GM18519 (cell line): ENCODE results near the gene ASB8.
"Not testable (repeated sequence)": the region's sequence is repeated elsewhere in the genome, so short reads cannot be mapped to it uniquely, and the experiment has no call there.

Experiments
- ATAC-seq: cut with Tn5 transposase; IDR thresholded peaks from one replicate; pipeline ENCODE4 v1.9.1; 2021; ENCODE audit warnings: mild to moderate bottlenecking, moderate library complexity; ENCODE audit not compliant: unreplicated experiment, low FRiP score

ASB8 gene

DNA sequence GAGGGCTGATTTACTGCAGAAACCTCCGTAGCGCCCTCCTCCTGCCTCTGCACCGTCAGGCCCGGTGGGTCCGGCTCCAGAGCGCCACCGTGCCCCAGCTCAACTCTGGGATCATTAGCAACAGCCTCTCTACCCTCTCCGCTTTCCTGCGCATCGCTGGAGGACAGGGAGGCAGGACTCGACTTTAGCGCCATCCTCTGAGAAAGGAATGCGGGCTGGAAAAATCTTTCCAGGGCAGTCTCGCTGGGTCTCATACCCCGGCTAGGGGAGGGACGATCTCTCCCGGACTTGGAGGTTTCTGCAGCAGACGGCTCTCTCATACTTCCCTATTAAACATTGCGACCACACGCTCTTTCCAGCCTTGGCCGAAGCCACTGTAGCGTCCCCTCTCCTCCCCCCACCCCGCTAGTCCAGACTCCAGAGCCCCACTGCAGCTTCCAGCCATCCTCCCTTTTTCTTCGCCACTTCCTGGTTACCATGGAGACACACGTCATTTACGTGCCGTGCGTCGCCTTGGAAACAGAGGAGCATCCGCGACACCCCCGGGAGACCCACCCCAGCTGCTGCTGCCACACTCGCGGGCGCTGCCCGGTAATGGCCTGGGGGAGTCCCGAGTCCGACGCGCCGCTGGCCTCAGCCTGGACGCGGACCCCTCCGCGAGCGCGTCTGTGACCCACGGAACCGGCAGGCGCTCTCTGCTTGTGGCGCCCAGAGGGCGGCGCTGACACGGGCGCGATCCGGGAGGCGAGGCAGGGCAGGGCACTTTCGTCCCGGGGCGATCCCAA, 26.0 kb upstream of the ASB8 start, which contains the start of gene CCDC184:
CCDC184 (plus strand) TSS at position 554 of the 785 bp plus-strand sequence. CDS start 479 bp downstream, outside the sequence.
- peak; percentile 33 for ATAC-seq

DNA sequence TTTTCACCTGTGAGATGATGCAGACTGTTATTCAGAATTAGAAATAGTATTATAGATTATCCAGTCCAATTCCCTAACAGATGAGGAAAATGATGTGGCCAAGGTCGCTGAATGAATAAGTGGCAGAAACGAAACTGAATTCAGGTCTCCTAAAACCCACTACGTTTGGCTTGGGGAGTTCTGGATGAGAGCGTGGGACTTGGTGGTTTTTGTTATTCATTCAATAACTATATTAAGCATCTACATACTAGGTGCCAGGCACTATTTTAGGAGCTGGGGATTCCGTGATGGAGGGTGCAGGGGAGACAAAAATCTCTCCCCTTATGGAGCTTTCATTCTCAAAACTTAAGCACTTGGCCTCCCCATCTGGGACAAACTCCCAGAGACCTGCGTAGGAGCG, 25.3 kb upstream of the ASB8 start:
- ATAC-seq: no peak

DNA sequence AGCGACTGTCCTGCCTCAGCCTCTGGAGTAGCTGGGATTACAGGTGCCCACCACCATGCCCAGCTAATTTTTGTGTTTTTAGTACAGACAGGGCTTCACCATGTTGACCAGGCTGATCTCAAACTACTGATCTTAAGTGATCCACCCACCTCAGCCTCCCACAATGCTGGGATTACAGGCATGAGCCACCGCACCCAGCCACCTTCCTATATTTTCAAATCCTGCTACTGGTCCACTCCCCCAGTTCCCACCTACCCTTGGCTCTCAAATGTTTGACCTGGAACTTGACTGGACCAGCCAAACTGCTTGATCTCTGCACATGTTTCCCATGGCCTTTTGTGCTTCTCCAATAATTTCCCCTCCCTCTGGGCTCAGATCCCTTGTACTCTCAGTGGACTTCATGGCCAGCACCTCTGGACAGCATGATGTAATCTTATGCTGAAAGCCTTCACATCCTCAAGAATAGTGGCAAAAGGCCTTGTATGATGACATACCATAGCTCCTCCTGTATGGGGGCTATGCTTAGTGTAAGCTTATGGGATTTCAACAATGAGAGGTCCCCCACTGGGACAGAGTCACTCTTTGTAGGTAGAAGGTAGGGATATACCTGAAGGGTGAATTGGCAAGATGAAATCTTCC, 23.7 kb upstream of the ASB8 start:
- no peak for ATAC-seq

DNA sequence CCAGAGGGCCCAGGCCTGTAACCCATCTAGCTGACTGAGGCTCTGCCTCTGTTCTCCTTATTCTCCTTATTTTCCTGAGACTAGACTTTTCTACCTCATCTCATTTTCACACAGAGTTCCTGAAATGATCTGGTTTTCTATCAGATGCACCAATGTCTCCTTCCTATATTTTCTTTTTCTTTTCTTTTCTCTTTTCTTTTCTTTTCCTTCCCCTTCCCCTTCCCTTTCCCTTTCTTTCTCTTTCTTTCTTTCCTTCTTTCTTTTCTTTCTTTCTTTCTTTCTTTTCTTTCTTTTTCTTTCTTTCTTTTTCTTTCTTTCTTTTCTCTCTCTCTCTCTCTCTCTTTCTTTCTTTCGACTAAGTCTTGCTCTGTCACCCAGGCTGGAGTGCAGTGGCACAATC, 23.1 kb upstream of the ASB8 start:
- no peak for ATAC-seq

DNA sequence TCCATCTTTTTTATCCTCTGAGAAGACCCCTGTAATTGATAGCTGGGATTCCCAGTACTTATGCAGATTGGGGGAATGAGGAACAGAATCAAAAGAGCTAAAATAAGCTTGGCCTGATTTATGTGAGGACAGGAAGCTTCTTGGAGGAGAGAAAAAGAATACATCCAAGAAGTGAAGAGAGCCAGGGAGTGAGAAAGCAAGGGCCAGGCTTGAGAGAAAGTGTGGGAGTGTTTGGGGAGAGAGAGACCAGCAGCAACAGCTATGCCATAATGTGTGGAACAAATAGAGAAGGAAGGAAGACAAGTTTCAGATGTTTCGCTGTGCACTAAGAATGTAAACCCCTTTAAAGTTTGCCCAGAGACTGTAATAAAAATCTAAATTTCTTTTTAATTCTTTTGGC, 22.2 kb upstream of the ASB8 start:
- ATAC-seq: no peak

DNA sequence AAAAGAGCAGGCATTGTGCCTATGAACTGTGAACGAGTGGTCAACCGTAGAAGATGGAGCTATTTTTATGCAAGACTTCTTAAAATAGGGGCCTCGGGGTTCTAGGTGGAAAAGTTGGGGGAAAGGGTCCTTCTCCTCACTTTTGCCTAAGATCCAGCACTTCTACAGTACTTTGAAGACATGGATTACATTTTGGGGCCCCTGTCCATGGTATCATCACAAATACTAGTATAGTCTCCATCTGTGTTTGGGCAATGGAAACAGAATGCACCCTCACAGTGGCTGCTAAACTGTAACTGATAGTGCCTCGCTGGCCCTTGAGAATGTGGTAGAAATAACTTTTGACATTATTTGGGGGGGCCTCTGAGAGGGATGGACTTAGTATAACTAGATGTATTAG, 20.7 kb upstream of the ASB8 start:
- ATAC-seq: no peak

DNA sequence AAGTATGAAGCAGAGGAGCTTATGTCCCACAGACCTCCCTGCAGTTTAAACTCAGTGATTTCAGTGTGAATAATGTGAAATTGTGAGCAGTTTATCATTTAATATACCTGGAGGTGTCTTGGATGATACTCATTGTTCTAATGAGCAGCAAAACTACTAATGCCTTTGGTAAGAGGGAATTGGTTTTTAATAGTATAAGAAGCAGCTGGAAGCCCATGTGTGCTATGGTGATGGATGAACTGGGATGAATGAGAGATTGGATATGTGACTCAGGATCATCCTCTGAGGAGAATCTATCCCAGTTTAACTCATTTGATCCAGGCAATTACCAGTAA, 19.1 kb upstream of the ASB8 start:
- no peak for ATAC-seq

DNA sequence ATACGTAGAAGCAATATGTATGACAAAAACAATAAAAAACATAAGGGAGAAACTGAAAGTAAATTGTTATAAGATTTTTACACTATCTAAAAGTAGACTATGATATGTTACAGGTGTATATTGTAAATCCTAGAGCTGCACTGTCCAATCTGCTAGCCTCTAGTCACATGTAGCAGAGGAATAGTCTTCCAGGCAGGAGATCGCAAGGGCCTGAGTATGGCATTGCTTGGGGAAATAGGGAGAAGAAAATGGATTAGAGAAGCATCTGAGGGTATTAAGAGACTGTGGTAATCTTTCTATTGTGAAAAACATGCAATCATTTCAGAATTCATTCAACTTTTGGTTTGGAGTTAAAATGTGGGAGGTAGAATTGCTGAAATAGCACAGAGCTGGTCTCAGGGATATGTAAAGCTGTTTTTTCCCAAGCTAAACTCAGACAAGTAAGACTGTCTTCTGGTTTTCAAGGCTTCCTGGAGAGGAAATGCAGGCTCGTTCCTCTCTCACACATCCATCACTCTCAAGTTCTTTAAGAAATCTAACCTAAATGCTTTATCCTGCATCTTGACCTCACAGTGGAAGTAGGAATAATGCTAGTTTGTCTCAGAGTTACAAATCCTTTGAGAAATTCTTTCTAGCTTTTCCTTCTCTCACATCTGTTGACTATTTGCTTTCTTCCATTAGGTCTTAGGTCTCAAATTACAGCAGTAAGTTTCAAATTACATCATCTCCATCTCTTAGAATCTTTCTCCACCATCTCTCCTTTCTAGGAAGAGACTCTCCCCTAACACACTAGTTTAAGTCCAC, 18.5 kb upstream of the ASB8 start:
- ATAC-seq: no peak

DNA sequence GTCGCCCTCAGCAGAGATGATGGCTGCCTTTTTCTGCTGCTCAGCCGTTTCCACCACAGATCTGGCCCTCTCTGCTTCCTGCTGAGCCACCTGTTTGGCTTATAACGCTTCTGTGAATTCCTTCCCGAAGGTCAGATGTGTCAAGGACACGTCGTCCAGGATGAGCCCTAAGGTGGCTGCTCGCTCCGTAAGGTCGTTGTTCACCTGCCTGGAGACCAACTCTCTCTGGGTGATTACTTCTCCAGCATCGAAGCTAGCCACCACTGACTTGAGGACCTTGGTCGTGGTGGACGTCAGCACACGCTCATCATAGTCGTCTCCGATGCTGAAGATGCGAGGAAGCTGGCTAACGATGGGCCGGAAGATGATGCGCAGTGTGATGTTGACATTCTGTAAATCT, 11.7 kb upstream of the ASB8 start:
- no peak for ATAC-seq

DNA sequence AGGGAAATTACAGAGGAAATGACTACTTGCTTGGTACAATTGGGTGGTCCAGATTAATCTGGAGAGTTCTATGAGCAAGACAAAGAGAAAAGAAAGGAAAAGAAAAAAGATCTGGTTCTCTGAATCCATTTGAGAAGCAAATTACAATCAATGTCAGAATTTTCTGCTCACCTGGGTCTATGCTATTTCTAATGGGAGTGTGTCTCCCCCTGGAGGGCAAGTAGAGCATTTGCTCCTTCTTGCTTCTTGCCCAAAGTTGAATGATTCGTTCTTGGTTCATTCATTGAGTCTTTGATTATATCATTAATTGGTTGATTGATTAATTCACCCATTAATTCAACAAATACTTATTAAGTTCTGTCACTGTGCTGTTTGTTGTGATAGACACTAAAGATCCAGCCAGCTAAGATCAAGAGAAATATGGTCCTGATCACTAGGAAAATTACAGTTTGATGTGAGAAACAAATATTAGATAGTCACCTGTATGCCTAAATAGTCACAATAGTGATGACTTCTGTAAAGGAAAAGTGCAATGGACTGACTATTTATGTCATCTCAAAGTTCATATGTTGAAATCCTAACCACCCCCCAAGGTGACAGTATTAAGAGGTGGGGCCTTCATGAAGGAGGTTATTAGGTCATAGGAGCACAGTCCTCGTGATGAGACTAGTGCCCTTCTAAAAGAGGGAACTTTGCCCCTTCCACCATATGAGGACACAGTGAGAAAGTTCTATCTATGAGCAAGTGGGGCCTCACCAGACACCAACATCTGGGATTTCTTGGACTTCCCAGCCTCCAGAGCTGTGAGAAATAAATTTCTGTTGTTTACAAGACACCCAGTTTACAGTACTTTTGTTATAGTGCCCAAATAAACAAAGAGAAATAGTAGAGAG, 8.0 kb upstream of the ASB8 start:
- ATAC-seq: no peak

DNA sequence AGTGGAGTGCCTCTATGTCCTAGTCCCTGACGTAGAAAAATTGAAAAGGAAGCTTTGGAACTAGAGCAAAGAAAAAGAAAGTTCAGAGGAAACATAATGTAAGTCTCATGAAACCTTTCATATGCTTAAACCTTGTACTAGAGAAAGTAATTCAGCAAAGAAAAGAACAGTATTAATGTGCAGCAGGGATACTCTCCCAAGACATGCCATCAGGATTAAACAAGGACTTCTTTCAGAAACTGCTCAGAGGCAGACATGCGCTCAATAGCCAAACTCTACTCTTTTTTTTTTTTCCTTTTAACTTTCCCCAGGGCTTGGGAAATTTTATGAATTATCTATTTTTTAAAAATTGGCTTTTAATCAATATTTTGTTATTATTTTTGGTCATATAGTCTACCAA, 7.1 kb upstream of the ASB8 start:
- no peak for ATAC-seq

DNA sequence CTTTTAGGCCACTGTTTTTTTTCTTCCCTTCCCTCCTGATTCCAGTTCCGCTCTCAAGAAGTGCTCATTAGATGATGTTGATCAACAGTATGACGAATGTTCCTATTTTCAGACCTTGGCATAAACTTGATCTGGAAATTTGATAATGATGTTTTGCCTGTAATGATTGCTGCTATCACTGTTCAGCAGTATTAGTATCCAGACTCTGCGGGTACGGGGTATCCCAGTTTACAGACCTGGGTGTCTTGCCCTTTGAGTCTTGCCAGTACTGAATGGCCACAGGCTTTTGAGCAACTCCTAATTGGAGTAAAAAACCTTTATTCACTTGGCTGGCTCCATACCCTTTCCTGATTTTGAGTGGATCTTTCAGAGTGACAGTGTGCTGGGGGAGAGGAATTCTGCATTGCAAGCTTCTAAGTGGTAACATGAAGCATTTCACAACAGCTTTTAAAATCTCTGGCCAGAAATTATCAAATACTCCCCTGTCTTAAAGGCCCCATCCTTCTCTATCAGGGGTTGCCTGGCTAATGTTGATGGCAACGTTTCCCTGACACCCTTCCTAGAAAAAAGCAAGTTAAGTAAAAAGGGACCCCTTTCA, 5.9 kb upstream of the ASB8 start:
- no peak for ATAC-seq

DNA sequence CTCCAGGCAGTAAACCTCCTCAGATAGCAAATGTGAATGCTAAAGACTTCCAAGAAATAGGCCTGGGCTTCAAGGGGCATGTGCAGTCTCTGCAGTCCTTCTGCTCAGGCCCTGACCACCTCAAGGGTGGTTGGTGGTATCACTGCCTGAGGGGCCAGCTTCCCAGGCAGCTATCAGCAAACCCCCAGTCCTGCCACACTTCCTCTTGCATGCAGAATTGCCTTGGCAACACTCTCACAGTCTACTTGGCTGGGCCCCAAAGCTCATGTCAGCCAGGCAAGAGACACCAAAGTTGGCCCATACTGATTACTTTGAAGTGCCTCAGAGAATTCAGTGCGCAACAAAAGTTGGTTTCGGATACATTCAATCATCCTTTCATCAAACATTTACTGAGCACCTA, 3.5 kb upstream of the ASB8 start:
- ATAC-seq: no peak

DNA sequence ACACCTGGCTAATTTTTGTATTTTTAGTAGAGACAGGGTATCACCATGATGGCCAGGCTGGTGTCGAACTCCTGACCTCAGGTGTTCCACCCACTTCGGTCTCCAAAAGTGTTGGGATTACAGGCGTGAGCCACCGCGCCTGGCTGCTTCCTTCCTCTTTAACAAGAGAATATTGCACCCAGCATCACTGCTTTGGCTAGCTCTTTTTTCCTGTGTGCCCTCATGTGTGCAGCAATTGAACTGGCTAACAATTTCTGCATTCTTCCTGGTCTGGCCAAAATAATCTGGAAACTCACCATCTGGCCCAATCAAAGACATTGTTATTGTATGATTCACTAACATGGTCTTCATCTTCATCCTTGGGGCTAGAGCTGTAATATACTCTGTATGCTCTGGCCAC, 2.7 kb upstream of the ASB8 start:
- ATAC-seq: no peak

DNA sequence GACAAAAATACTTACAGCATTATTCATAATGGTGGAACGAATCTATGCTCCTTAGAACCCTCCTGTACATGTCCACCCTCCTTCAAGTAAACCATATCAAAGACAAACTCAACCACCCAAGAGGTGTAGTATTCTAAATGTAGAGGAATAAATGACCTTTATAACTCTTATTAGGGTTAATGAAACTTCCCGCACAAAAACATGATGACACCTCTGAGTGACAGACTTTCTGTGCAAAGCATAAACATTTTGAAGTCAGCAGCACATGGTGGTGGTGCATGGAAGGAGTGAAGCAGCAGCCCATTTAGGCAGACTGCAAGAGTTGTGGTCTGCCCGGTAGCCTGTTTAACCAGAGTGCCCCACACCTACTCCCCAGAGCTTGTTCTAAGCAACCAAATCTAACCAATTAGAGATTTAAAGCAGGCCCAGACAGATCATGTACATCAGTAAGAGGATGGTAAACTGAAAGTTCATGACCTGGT, 615 bp upstream of the ASB8 start:
- no peak for ATAC-seq

DNA sequence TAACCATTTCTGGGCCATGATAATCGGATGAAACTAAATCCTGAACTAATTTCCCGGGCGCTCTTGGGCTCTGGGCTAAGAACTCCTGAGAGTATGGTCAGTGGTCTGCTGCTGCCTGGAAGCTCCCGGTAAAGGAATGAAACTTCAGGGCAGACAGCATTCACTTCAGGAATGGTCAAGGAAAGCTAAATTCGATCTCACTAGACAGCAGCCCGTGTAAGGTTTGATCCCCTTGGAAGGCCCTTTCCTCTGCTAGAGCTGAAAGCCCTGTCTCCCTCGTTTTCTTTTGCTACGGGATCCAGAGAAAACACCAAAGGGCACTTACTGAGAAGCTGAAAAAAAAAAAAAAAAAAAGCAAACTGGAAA, 680 bp downstream of the ASB8 start:
- ATAC-seq: no peak

DNA sequence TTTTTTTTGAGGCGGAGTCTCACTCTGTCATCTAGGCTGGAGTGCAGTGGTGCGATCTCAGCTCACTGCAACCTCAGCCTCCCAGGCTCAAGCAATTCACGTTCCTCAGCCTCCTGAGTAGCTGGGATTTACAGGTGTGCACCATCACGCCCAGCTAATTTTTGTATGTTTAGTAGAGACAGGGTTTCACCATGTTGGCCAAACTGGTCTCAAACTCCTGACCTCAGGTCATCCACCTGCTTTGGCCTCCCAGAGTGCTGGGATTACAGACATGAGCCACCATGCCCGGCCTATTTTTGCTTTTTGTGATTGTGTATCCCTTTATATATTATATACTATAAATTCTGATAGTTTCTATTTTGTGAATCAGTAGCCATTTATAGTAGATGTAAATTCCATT, 1.5 kb downstream of the ASB8 start:
- ATAC-seq: not testable (repeated sequence)

DNA sequence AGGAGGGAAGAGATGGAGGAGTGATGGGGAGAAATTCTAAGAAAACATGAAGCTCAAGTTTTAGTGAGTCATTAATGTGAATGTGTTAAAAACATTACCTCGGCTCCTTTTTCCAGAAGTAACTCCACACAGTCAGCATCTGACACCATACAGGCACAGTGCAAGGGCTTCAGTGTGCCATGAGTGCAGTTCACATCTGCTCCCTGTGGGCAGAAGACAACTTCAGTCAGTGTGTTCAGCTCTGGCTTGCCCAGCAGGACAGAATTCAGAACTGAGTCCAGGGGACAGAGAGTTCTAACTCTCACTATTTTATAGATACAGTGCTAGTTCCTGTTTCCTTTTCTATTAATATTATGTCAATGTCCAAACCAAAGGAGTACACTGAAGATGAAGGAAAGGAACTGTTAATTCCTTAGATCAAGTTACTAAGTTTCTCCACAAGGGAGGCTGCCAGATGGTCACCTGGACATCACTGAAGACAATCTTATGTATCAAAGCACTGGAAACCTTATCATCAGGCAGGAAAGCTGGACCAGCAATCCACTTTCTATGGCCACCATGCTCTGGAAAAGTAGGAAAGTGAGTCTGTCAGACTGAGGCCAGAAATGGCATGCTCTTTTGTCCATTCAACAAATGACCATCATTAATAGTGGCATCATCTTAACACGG, 6.1 kb downstream of the ASB8 start:
- no peak for ATAC-seq

DNA sequence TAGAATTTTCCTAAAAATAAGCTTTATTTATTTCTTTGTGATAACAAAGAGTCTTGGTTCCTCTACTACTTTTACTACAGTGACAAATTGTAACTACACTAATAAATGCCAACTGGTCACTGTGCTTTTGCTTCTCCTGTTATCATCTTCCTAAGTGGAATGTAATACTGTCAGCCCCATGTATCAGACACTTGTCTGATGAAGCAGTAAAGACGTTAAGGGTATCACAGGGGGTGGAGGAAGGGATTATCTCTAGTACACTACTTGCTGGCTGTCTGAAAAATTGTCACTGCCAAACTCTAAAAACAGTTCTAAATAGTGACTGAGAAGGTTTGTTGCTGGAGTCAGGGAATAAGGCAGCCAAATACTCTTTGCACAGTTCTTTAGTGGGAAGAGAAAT, 11.3 kb downstream of the ASB8 start:
- ATAC-seq: no peak

DNA sequence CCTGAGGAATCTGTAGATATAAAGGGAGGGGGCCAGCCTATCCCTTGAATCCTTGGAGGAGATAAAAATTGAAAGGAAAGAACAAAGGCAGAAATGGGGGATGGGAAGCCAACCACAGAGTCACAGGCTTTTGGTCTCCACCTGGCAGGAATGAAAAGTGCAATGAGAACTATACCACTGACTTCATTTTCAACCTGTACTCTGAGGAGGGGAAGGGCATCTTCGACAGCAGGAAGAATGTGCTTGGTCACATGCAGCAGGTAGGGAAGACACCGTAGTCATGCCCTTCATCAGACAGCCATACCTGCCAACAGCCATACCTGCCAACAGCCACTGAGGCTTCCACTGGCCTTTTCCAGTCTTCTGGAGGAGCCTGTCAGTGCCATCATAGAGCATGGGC, 13.4 kb downstream of the ASB8 start:
- no peak for ATAC-seq
